Measurements from ENCODE around the gene JOSD1.

JOSD1 gene

GRCh38 chr22:38739300-38740055 lies 38.7 kb upstream of the JOSD1 start:
- DNase-seq: no peak
- H3K9me3 Mint-ChIP-seq: no peaks in the 10 kb centered on the region
- H3K4me1 Mint-ChIP-seq: peaks cover 10% of the 10 kb centered on the region
- H3K36me3 Mint-ChIP-seq (ENCODE audit: low read depth): peaks cover 50% of the 10 kb centered on the region
- TF ChIP-seq, protein P1, sequence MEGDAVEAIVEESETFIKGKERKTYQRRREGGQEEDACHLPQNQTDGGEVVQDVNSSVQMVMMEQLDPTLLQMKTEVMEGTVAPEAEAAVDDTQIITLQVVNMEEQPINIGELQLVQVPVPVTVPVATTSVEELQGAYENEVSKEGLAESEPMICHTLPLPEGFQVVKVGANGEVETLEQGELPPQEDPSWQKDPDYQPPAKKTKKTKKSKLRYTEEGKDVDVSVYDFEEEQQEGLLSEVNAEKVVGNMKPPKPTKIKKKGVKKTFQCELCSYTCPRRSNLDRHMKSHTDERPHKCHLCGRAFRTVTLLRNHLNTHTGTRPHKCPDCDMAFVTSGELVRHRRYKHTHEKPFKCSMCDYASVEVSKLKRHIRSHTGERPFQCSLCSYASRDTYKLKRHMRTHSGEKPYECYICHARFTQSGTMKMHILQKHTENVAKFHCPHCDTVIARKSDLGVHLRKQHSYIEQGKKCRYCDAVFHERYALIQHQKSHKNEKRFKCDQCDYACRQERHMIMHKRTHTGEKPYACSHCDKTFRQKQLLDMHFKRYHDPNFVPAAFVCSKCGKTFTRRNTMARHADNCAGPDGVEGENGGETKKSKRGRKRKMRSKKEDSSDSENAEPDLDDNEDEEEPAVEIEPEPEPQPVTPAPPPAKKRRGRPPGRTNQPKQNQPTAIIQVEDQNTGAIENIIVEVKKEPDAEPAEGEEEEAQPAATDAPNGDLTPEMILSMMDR (IDR thresholded peaks at IDR 0.05): no peak
- no peaks in the 10 kb centered on the region for H3K27me3 Mint-ChIP-seq (ENCODE audit: low read depth, poor library complexity)
- H3K4me3 Mint-ChIP-seq: no peak overlapping the region
- no peak overlapping the region for H3K27ac Mint-ChIP-seq

- Mint-ChIP-seq H3K27me3 (ENCODE audit: low read depth, poor library complexity) (no peaks in the 10 kb centered on the region), H3K4me3 (no peak overlapping the region), H3K27ac (peak overlapping the region; percentile 45), H3K4me1 (peaks cover 10% of the 10 kb centered on the region), H3K9me3 (no peaks in the 10 kb centered on the region), H3K36me3 (ENCODE audit: low read depth) (peaks cover 46% of the 10 kb centered on the region)
- TF ChIP-seq, protein P1 (IDR thresholded peaks at IDR 0.05): no peak
- DNase-seq: no peak
These were observed 37.8 kb upstream of the JOSD1 start for GRCh38 chr22:38738475-38739070.

- Mint-ChIP-seq H3K36me3 (ENCODE audit: low read depth) (peaks cover 43% of the 10 kb centered on the region), H3K9me3 (no peaks in the 10 kb centered on the region), H3K4me3 (no peak overlapping the region), H3K4me1 (peaks cover 10% of the 10 kb centered on the region), H3K27me3 (ENCODE audit: low read depth, poor library complexity) (no peaks in the 10 kb centered on the region), H3K27ac (peak overlapping the region; percentile 30)
- DNase-seq: no peak
- TF ChIP-seq, protein P1 (IDR thresholded peaks at IDR 0.05): no peak
These were observed 36.7 kb upstream of the JOSD1 start for GRCh38 chr22:38737302-38738060.

GRCh38 chr22:38736257-38736570 lies 35.5 kb upstream of the JOSD1 start:
- DNase-seq: no peak

DNA sequence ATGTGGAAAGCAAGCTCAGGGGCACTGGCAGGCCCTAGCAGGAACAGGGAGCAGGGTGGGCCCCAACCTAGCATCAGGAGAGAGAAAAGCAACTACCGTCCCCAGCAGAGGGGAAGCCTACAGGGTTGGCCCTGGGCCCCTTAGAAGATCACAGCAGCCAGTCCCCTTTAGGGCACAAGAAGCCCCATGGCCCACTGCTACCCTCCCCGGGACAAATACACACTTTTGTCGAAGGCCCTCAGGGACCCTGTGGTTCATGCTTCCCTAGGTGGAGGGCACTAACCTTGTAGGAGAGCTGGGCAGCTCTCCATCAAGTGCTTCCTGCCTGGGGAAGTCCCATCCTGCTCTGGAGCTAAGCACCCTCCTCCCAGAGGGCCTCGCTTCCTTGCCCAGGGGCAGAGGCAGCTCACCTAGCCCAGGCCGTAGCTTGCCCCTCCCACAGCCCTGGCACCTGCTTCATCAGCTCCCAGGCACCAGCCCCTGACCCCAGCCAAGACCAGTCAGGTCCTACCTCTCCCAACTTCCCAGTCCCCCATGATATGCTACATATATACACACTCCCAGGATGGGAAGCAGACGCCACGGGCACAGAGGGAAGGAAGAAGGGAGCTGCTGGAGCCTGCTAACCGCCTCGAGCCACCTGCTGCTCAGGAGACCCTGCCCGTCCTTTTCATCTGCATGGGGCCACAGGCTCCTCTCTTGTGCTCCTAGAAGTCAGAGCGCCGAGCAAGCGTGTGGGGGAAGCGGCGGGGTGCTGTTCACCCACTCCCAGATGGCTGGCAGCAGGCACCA lies 34.9 kb upstream of the JOSD1 start:
- Mint-ChIP-seq H3K27ac (peak overlapping the region; percentile 75), H3K4me1 (peaks cover 10% of the 10 kb centered on the region), H3K9me3 (no peaks in the 10 kb centered on the region), H3K36me3 (ENCODE audit: low read depth) (peaks cover 30% of the 10 kb centered on the region), H3K27me3 (ENCODE audit: low read depth, poor library complexity) (no peaks in the 10 kb centered on the region), H3K4me3 (no peak overlapping the region)
- no peak for DNase-seq
- TF ChIP-seq, protein P1 (IDR thresholded peaks at IDR 0.05): no peak

More at GRCh38 chr22:38736257-38736570, 35.5 kb upstream of the JOSD1 start:
- peaks cover 30% of the 10 kb centered on the region for H3K36me3 Mint-ChIP-seq (ENCODE audit: low read depth)
- no peak overlapping the region for H3K4me3 Mint-ChIP-seq
- no peaks in the 10 kb centered on the region for H3K27me3 Mint-ChIP-seq (ENCODE audit: low read depth, poor library complexity)
- H3K4me1 Mint-ChIP-seq: peaks cover 10% of the 10 kb centered on the region
- no peaks in the 10 kb centered on the region for H3K9me3 Mint-ChIP-seq
- no peak overlapping the region for H3K27ac Mint-ChIP-seq
- TF ChIP-seq, protein P1 (IDR thresholded peaks at IDR 0.05): no peak

Data from nephron progenitor cell (in vitro differentiated cells).